Stomach (tissue), 9 donors: ENCODE measurements around the gene OS9. TPM values are rescaled to one million over a fixed set of nuclear protein-coding genes. Genes with fewer than 3 reads are reported as not detected.

Experiments
- DNase-seq, 2 donors: peaks; one replicate each; pipeline versions ENCODE4 v3.0.0 to v3.0.0-alpha.2; 2013 to 2019
- H3K27ac ChIP-seq, 5 donors: fragments of 200-600 bp in 4 of 5; sonication (generic) in 4 of 5; one replicate each; pipeline ENCODE4 v1.5.1; 2013 to 2019; ENCODE audit warnings: mild to moderate bottlenecking in 1 of 5, moderate library complexity in 1 of 5
- H3K27me3 ChIP-seq, 3 donors: fragments of 200-600 bp; sonication (generic); one replicate each; pipeline ENCODE4 v1.5.1; 2017 to 2019; ENCODE audit warnings: mixed run types in 1 of 3
- H3K36me3 ChIP-seq, 4 donors: fragments of 200-600 bp; sonication (generic); 1 replicate in 3 of 4; 2 replicates in 1 of 4; pipeline ENCODE4 v1.5.1; 2016 to 2019
- H3K4me1 ChIP-seq, 4 donors: fragments of 200-600 bp; sonication (generic); one replicate each; pipeline ENCODE4 v1.5.1; 2016 to 2019
- H3K4me3 ChIP-seq, 4 donors: fragments of 200-600 bp; sonication (generic) in 3 of 4; one replicate each; pipeline ENCODE4 v1.5.1; 2016 to 2019; ENCODE audit warnings: mild to moderate bottlenecking in 1 of 4
- H3K9me3 ChIP-seq, 4 donors: fragments of 200-600 bp; sonication (generic); one replicate each; pipeline ENCODE4 v1.5.1; 2016 to 2019
- CTCF ChIP-seq, 7 experiments: fragments of 450-650 bp in 4 of 7; fragments of 200-600 bp in 3 of 7; sonication (generic) in 3 of 7; IDR thresholded peaks; one replicate each; pipeline ENCODE4 v1.5.1; 2016 to 2019; ENCODE audit warnings: antibody characterized with exemption in 7 of 7, control low read depth in 2 of 7, mild to moderate bottlenecking in 1 of 7
- EP300 ChIP-seq: sonication (generic); formaldehyde crosslinking; IDR thresholded peaks from one replicate; pipeline ENCODE4 v1.6.1; 2017; ENCODE audit warnings: antibody characterized with exemption
- POLR2A ChIP-seq, 4 donors: fragments of 450-650 bp; IDR thresholded peaks; one replicate each; pipeline ENCODE4 v1.6.1; 2016; ENCODE audit warnings: antibody characterized with exemption in 4 of 4, control low read depth in 2 of 4, mild to moderate bottlenecking in 1 of 4, moderate library complexity in 1 of 4
- POLR2AphosphoS5 ChIP-seq, 3 donors: sonication (generic); formaldehyde crosslinking; IDR thresholded peaks; one replicate each; pipeline ENCODE4 v1.6.1; 2016; ENCODE audit warnings: antibody characterized with exemption in 3 of 3
- WGBS, 5 donors: extraction: QIAGEN DNeasy Blood & Tissue Kit in 3 of 5; methylation state at CpG; one replicate each; pipeline versions ENCODE4 v1.1.5 to v1.1.7; 2013 to 2018; 5-methylcytosine and 5-hydroxymethylcytosine counted together
- intact Hi-C: fragments of 100-400 bp; cut with DNase I; formaldehyde crosslinking; loops from one replicate; pipeline ENCODE4 v1.15.1; 2023; ENCODE audit warnings: low total_unique reads
- polyA plus RNA-seq, 3 donors: library from polyadenylated mRNA; stranded (reverse); fragments of 200-250 nt; gene quantifications; one replicate each; pipeline ENCODE4 v1.2.3, GENCODE V29; 2013
- total RNA-seq, 5 donors: library from RNA; depleted of rRNA; stranded (reverse); fragments of >200 nt; gene quantifications; one replicate each; pipeline versions ENCODE4 v1.1.0 to v1.2.3, GENCODE V29; 2014 to 2016
- donor health status: healthy with polysubstance abuse.
- donor health status: Bipolar disorder and iron deficiency.
- donor health status: healthy.

OS9 gene
- total and polyA plus RNA-seq, 8 donors, result 85.8 to 408 (median 169) TPM

GRCh38 chr12:57762463-57762862 lies 68.5 kb downstream of the OS9 start:
- TF ChIP-seq EP300, result no peak
- TF ChIP-seq POLR2A (IDR thresholded peaks at IDR 0.05), result no peak
- TF ChIP-seq CTCF (IDR thresholded peaks at IDR 0.05), result no peak
- TF ChIP-seq POLR2AphosphoS5 (IDR thresholded peaks at IDR 0.05), result no peak
- DNase-seq, result no peak
- peaks cover 7 to 19% (median 18%) of the 10 kb centered on the region in 4 donors for H3K36me3 ChIP-seq
- WGBS, 5 donors, result 89 to 96% (median 92%) methylated on average over 2 of the region's 2 CpGs
- no peak overlapping the region for H3K4me3 ChIP-seq
- intact Hi-C loops, result no loop called here
- peaks cover 10 to 70% (median 36%) of the 10 kb centered on the region in 3 donors for H3K27me3 ChIP-seq
- H3K27ac ChIP-seq, result no peak overlapping the region
- no peaks in the 10 kb centered on the region for H3K9me3 ChIP-seq
- peaks cover 28 to 35% (median 32%) of the 10 kb centered on the region in 4 donors for H3K4me1 ChIP-seq

- 77 to 89% (median 85%) methylated on average over 4 to 6 of the region's 6 CpGs for WGBS, 5 donors
- H3K4me1 ChIP-seq, result peaks cover 28 to 35% (median 32%) of the 10 kb centered on the region in 4 donors
- H3K27ac ChIP-seq, result no peak overlapping the region
- peaks cover 10 to 72% (median 39%) of the 10 kb centered on the region in 3 donors for H3K27me3 ChIP-seq
- no peaks in the 10 kb centered on the region for H3K9me3 ChIP-seq
- no peak for DNase-seq
- no peak for TF ChIP-seq EP300
- TF ChIP-seq CTCF (IDR thresholded peaks at IDR 0.05), result no peak
- TF ChIP-seq POLR2A (IDR thresholded peaks at IDR 0.05), result no peak
- TF ChIP-seq POLR2AphosphoS5 (IDR thresholded peaks at IDR 0.05), result no peak
- intact Hi-C loops, result no loop called here
- peaks cover 3 to 14% (median 11%) of the 10 kb centered on the region in 4 donors for H3K36me3 ChIP-seq
- peak overlapping the region in 2 of 4 donors; percentile 42 to 65 for H3K4me3 ChIP-seq
Measured at GRCh38 chr12:57763881-57764661, 70.1 kb downstream of the OS9 start.

- Histone ChIP-seq H3K27me3 (peaks cover 10 to 72% (median 39%) of the 10 kb centered on the region in 3 donors), H3K36me3 (peaks cover 0 to 17% (median 15%) of the 10 kb centered on the region in 4 donors), H3K4me3 (peak overlapping the region; percentile 42 to 65 (median 45)), H3K27ac (no peak overlapping the region), H3K4me1 (peaks cover 28 to 35% (median 32%) of the 10 kb centered on the region in 4 donors), H3K9me3 (no peaks in the 10 kb centered on the region)
- 11 to 19% (median 16%) methylated on average over 12 to 17 of the region's 17 CpGs for WGBS, 5 donors
- peak in 1 of 2 donors; percentile 55 for DNase-seq
- intact Hi-C loops, result no loop called here
- TF ChIP-seq POLR2AphosphoS5 (IDR thresholded peaks at IDR 0.05) (no peak), CTCF (IDR thresholded peaks at IDR 0.05) (no peak), EP300 (no peak), POLR2A (IDR thresholded peaks at IDR 0.05) (no peak)
Measured at GRCh38 chr12:57764662-57765002, 70.7 kb downstream of the OS9 start.

GRCh38 chr12:57765003-57765697 lies 71.2 kb downstream of the OS9 start:
- peaks cover 10 to 72% (median 39%) of the 10 kb centered on the region in 3 donors for H3K27me3 ChIP-seq
- TF ChIP-seq EP300 (no peak), POLR2AphosphoS5 (IDR thresholded peaks at IDR 0.05) (no peak), CTCF (IDR thresholded peaks at IDR 0.05) (peak in 2 of 7 experiments; percentile 16 to 19)
- H3K9me3 ChIP-seq, result no peaks in the 10 kb centered on the region
- no peak overlapping the region for H3K27ac ChIP-seq
- 0 to 6% (median 1%) methylated on average over 3 to 60 of the region's 60 CpGs for WGBS, 5 donors
- DNase-seq, result peak; percentile 45 to 70
- H3K4me3 ChIP-seq, result peak overlapping the region; percentile 42 to 65 (median 45)
- intact Hi-C loops, result no loop called here
- H3K4me1 ChIP-seq, result peaks cover 28 to 35% (median 32%) of the 10 kb centered on the region in 4 donors
- H3K36me3 ChIP-seq, result peaks cover 0 to 22% (median 20%) of the 10 kb centered on the region in 4 donors
